DOHH2 (cell line): ENCODE measurements around the gene HSD17B12.

ENCODE experiments used
- EZH2phosphoT487 ChIP-seq: fragments of 200-600 bp; sonication (generic); IDR thresholded peaks from 2 replicates; pipeline ENCODE4 v1.6.1; 2017; ENCODE audit warnings: borderline replicate concordance, mild to moderate bottlenecking, antibody characterized with exemption, low read length, moderate library complexity, mixed read lengths
- TF ChIP-seq, protein P1 (sequence below): fragments of 200-600 bp; sonication (generic); IDR thresholded peaks from one replicate; pipeline ENCODE4 v1.5.1; 2014; ENCODE audit warnings: antibody characterized with exemption, mild to moderate bottlenecking, low read depth, low read length; ENCODE audit not compliant: poor library complexity, severe bottlenecking

DNA sequence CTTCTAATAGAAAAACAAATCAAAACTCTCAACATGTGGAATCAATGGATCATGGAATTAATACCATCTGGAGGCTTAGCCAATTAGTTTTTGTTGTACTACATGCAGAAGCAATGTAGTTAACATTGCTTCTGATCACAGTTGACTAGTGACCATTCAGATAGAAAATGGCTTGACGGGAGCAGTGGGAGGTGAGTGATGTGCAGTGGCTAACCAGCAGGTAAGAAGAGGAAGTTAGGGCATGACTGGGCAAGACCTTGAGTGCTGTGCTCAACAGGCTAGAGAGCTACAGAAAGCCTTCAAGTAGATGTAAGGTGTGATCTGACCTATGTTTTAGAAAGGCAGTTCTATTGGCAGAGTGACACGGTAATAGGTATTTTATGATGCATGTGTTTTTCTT, 139.4 kb downstream of the HSD17B12 start:
- TF ChIP-seq, protein P1, sequence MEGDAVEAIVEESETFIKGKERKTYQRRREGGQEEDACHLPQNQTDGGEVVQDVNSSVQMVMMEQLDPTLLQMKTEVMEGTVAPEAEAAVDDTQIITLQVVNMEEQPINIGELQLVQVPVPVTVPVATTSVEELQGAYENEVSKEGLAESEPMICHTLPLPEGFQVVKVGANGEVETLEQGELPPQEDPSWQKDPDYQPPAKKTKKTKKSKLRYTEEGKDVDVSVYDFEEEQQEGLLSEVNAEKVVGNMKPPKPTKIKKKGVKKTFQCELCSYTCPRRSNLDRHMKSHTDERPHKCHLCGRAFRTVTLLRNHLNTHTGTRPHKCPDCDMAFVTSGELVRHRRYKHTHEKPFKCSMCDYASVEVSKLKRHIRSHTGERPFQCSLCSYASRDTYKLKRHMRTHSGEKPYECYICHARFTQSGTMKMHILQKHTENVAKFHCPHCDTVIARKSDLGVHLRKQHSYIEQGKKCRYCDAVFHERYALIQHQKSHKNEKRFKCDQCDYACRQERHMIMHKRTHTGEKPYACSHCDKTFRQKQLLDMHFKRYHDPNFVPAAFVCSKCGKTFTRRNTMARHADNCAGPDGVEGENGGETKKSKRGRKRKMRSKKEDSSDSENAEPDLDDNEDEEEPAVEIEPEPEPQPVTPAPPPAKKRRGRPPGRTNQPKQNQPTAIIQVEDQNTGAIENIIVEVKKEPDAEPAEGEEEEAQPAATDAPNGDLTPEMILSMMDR, result no peak
- no peak for TF ChIP-seq EZH2phosphoT487
